ENCODE results near the gene DUSP7.

DUSP7 gene

GRCh38 chr3:52010431-52010830 lies 45.9 kb downstream of the DUSP7 start:
- DNase-seq (ENCODE audit: low read depth, low spot score): no peak

- DNase-seq (ENCODE audit: low read depth, low spot score): no peak
Observed at GRCh38 chr3:52007291-52007690, 49.1 kb downstream of the DUSP7 start.

GRCh38 chr3:52006820-52007133 lies 49.6 kb downstream of the DUSP7 start:
- DNase-seq (ENCODE audit: low read depth, low spot score): no peak

GRCh38 chr3:52006017-52006819 lies 50.2 kb downstream of the DUSP7 start:
- no peak for DNase-seq (ENCODE audit: low read depth, low spot score)

GRCh38 chr3:52005571-52005986 lies 50.8 kb downstream of the DUSP7 start:
- DNase-seq (ENCODE audit: low read depth, low spot score): no peak

- no peak for DNase-seq (ENCODE audit: low read depth, low spot score)
Observed at GRCh38 chr3:52004906-52005395, 51.4 kb downstream of the DUSP7 start.

- no peak for DNase-seq (ENCODE audit: low read depth, low spot score)
Observed at GRCh38 chr3:52004163-52004787, 52.1 kb downstream of the DUSP7 start.

GRCh38 chr3:52002748-52003147 lies 53.6 kb downstream of the DUSP7 start:
- no peak for DNase-seq (ENCODE audit: low read depth, low spot score)

- DNase-seq (ENCODE audit: low read depth, low spot score): no peak
Observed at GRCh38 chr3:52001443-52001974, 54.9 kb downstream of the DUSP7 start.

GRCh38 chr3:51999846-52000245 lies 56.5 kb downstream of the DUSP7 start:
- no peak for DNase-seq (ENCODE audit: low read depth, low spot score)

Measured in iPS DF 19.7 (cell line).